SH-SY5Y (cell line): ENCODE data around the gene EXOC6B.

Source experiments
- GATA2 ChIP-seq: IDR thresholded peaks from 2 replicates; pipeline ENCODE4 v1.6.1; 2011; ENCODE audit warnings: mild to moderate bottlenecking, low read depth, low read length
- GATA3 ChIP-seq: IDR thresholded peaks from 2 replicates; pipeline ENCODE4 v1.6.1; 2011; ENCODE audit warnings: low read depth, mild to moderate bottlenecking, low read length, moderate library complexity

DNA sequence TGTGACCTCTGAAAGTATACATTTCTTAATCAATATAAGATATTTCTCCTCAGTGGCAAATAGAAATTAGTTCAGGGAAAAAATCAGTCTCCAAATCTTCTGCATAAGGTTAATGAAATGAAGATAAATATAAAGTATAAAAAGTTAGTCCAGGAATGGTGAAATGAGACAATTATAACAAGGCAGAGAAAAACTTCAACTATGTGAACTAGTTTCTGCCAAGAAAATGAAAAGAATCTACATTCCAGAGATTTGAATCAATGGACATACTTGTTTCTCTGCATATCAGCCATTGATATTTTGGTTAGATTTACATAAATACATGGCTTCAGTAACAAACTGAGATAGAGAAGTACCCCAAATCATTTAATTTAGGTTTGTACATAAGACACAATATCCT is 249.0 kb downstream of the EXOC6B start:
- TF ChIP-seq GATA2 = no peak
- TF ChIP-seq GATA3 = no peak
